ENCODE data around the gene MTX3.

Gene MTX3

DNA sequence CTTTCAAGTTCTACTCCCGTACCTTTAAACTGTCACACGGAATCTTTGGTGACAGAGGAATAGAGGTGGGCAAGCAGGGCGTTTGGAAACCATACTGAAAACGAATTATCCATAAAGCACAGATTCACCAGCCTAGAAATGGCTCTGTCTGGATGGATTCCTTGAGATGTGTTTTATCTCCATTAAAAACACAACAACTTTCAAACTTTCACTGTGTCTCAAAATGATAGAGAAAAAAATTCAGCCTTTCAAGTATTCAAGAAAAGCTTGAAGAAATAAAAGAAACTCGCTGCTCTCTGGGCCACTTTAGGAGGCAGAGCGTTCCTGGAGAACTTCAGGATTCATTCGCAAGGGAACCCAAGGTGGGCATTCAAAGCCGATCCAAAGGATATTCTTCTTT lies 43.5 kb upstream of the MTX3 start:
- no peak for DNase-seq (ENCODE audit: low read depth)
- TF ChIP-seq, protein P1, sequence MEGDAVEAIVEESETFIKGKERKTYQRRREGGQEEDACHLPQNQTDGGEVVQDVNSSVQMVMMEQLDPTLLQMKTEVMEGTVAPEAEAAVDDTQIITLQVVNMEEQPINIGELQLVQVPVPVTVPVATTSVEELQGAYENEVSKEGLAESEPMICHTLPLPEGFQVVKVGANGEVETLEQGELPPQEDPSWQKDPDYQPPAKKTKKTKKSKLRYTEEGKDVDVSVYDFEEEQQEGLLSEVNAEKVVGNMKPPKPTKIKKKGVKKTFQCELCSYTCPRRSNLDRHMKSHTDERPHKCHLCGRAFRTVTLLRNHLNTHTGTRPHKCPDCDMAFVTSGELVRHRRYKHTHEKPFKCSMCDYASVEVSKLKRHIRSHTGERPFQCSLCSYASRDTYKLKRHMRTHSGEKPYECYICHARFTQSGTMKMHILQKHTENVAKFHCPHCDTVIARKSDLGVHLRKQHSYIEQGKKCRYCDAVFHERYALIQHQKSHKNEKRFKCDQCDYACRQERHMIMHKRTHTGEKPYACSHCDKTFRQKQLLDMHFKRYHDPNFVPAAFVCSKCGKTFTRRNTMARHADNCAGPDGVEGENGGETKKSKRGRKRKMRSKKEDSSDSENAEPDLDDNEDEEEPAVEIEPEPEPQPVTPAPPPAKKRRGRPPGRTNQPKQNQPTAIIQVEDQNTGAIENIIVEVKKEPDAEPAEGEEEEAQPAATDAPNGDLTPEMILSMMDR (conservative IDR thresholded peaks at IDR 0.05; ENCODE audit: low read depth, low read length) = no peak
- no peak overlapping the region for H3K4me3 ChIP-seq (ENCODE audit: low read depth, low read length)

GRCh38 chr5:80033513-80033912 lies 42.5 kb upstream of the MTX3 start:
- H3K4me3 ChIP-seq (ENCODE audit: low read depth, low read length) = no peak overlapping the region
- TF ChIP-seq, protein P1 (conservative IDR thresholded peaks at IDR 0.05; ENCODE audit: low read depth, low read length) = no peak
- no peak for DNase-seq (ENCODE audit: low read depth)

- DNase-seq (ENCODE audit: low read depth) = no peak
- no peak overlapping the region for H3K4me3 ChIP-seq (ENCODE audit: low read depth, low read length)
- TF ChIP-seq, protein P1 (conservative IDR thresholded peaks at IDR 0.05; ENCODE audit: low read depth, low read length) = no peak
Observed at GRCh38 chr5:80031109-80031508, 40.0 kb upstream of the MTX3 start.

GRCh38 chr5:80026841-80027240 lies 35.8 kb upstream of the MTX3 start:
- H3K4me3 ChIP-seq (ENCODE audit: low read depth, low read length) = no peak overlapping the region
- no peak for DNase-seq (ENCODE audit: low read depth)
- TF ChIP-seq, protein P1 (conservative IDR thresholded peaks at IDR 0.05; ENCODE audit: low read depth, low read length) = no peak

- H3K4me3 ChIP-seq (ENCODE audit: low read depth, low read length) = no peak overlapping the region
- no peak for DNase-seq (ENCODE audit: low read depth)
- TF ChIP-seq, protein P1 (conservative IDR thresholded peaks at IDR 0.05; ENCODE audit: low read depth, low read length) = no peak
Observed at GRCh38 chr5:80025069-80025468, 34.0 kb upstream of the MTX3 start.

DNA sequence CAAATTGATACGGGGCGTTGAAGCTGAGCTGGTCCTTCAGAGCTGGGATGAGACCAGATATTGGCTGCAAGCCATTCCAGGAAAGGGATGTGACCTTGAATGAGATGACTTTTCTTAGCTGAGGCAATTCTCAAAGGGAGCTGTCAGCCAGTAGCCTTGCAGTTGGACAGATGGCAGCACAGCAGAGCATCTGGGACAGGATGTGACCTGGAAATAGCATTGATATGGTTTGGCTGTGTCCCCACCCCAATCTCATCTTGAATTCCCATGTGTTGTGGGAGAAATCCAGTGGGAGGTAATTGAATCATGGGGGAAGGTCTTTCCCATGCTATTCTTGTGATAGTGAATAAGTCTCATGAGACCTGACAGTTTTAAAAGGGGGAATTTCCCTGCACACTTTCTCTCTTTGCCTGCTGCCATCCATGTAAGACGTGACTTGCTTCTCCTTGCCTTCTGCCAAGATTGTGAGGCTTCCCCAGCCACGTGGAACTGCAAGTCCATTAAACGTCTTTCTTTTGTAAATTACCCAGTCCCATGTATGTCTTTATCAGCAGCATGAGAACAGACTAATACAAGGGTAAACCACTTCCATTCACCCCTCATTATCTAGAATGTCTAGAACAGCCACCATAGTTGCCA lies 19.8 kb upstream of the MTX3 start:
- TF ChIP-seq, protein P1 (conservative IDR thresholded peaks at IDR 0.05; ENCODE audit: low read depth, low read length) = no peak
- no peak overlapping the region for H3K4me3 ChIP-seq (ENCODE audit: low read depth, low read length)
- no peak for DNase-seq (ENCODE audit: low read depth)

Data from choroid plexus epithelial cell (primary cell).